Activated CD4-positive, alpha-beta T cell treated with anti-CD3 and anti-CD28 coated beads, Interleukin-2, amount 50 U/mL, for 4 hours (primary cell): Measurements from ENCODE around the gene TRIOBP.

Experiments used
- DNase-seq, 2 experiments: peaks; one replicate each; pipeline ENCODE4 v3.0.0-alpha.2; 2020

Gene TRIOBP

GRCh38 chr22:37752189-37753087 is 55.6 kb downstream of the TRIOBP start:
- DNase-seq: no peak

DNA sequence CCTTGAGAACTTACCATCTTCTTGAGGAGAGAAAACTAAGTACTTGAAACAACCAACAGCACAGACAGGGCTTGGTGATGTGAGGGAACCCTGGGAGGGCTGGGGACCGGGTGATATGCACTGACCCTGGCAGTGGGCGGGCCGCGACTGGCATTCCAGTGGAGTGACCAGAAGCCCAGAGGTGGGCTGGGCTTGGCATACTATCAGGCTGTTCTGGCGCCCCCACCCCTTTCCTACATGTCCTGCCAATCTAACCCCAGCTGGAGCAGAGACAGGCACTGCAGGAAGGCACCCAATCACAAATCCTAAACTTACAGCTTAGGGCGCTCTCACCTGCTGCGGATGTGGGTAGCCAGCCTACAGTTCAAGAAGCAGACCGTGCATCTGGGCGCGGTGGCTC is 56.9 kb downstream of the TRIOBP start:
- DNase-seq: no peak

- DNase-seq: no peak
Measured at GRCh38 chr22:37757663-37758062, 60.8 kb downstream of the TRIOBP start.

DNA sequence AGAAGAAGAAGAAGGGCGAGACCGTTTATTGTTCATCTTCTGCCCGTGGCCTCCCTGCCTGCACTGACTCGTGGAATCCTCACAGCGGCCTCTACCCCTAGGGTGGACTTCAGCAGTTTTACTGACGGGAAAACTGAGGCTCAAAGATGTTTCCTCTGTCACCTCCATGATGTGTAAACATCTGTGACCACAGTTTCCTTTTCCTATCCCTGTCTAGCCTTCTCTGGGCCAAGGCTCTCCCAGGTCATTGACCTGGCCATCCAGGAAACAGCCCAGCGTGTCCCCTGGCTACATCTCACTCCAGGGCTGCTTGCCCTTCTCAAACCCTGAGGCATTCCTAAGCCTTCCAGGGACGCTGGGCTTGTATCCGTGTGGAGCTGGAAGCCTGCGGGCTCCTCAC is 61.8 kb downstream of the TRIOBP start:
- DNase-seq: no peak

GRCh38 chr22:37759281-37759680 is 62.4 kb downstream of the TRIOBP start:
- DNase-seq: no peak

- no peak for DNase-seq
Measured at GRCh38 chr22:37760152-37760551, 63.3 kb downstream of the TRIOBP start.

GRCh38 chr22:37762389-37762836 is 65.6 kb downstream of the TRIOBP start:
- DNase-seq: no peak

GRCh38 chr22:37763012-37763411 is 66.2 kb downstream of the TRIOBP start:
- DNase-seq: no peak

- DNase-seq: no peak
Measured at GRCh38 chr22:37763652-37764051, 66.8 kb downstream of the TRIOBP start.

DNA sequence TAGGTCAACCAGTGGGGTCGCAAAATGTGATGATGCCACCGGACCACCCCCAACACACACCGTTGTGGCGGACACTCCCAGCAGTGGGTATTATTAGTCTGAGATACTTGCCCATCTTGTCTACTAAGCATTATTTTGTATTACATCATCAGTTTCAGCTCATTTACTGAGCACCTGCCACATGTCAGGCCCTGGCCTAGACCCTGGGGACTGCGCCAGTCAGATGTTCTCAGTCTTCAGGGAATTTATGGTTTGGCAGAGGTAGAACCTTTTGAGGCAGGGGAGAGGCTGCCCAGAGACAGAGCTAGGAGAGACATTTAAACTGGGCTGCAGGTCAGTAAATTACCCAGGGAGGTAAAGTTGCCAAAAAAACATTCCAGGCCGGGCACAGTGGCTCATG is 67.8 kb downstream of the TRIOBP start:
- no peak for DNase-seq

DNA sequence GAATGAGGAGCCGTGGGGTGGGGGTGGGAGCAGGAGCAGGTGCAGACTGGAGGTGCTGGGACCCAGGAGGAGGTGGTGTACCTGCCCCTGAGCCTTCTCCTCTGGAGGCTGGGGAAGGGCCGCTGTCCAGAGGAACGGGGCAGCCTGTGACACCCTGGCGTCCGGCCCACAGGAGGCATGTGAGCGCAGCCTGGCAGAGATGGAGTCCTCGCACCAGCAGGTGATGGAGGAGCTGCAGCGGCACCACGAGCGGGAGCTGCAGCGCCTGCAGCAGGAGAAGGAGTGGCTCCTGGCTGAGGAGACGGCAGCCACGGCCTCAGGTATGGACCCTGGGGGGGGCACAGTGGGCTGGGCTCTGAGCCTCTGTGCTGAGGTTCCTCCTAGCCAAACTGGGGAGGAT is 68.7 kb downstream of the TRIOBP start:
- DNase-seq: no peak

GRCh38 chr22:37765953-37766576 is 69.2 kb downstream of the TRIOBP start:
- no peak for DNase-seq

DNA sequence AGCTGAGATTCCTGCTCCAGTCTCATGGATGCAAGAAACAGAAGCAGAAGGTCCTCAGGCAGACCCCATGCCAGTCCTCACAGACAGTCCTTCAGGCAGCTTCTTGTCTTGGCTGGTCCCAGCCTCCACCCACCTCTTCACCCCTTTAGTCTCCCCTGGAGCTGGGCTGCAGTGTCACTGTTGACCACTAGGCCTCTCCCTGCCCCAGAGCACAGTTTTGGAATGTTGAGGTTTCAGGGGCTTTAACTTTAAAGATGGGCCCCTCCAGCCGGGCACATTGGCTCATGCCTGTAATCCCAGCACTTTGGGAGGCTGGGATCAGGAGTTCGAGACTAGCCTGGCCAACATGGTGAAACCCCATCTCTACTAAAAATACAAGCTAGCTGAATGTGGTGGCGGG is 71.4 kb downstream of the TRIOBP start:
- DNase-seq: no peak

DNA sequence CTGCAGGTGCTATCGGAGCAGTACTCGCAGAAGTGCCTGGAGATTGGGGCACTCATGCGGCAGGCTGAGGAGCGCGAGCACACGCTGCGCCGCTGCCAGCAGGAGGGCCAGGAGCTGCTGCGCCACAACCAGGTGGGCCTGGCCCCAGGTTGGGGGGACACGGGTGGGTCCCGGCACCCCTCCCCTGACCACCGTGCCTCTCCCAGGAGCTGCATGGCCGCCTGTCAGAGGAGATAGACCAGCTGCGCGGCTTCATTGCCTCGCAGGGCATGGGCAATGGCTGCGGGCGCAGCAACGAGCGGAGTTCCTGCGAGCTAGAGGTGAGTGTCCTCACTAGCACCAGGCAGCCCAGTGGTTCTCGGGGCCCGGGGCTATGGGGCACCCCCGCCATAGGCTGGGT is 72.2 kb downstream of the TRIOBP start:
- DNase-seq: no peak

GRCh38 chr22:37771081-37771480 is 74.2 kb downstream of the TRIOBP start:
- DNase-seq: no peak

GRCh38 chr22:37771702-37772427 is 75.0 kb downstream of the TRIOBP start:
- DNase-seq: no peak

- no peak for DNase-seq
Measured at GRCh38 chr22:37774728-37775127, 77.9 kb downstream of the TRIOBP start.

GRCh38 chr22:37775785-37776638 is 79.2 kb downstream of the TRIOBP start:
- no peak for DNase-seq

- no peak for DNase-seq
Measured at GRCh38 chr22:37776639-37777005, 79.8 kb downstream of the TRIOBP start.

DNA sequence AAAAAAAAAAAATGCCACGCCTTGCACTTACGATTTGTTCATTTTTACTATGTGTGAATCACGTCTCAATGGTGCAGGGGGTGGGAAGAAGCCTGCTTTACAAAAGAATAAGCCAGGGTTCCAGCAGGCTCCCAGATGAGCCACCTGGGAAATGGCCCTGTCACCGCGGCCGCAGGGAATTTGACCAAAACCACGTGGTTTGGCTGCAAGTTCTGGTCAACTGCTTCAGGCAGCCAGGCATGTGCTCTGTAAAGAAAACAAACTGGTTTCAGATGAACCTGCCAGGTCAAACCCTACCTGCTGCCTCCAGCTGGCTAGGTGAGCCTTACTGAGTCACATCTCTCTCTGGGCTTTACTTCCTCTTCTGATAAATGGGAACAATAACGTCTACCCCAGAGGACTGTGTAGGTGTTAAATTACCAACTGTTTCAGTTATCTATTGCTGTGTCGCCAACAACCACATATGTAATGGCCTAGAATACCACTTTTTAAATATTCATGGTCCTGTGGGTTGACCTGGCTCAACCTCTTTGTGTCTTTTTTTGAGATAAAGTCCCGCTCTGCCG is 80.4 kb downstream of the TRIOBP start:
- DNase-seq: no peak

DNA sequence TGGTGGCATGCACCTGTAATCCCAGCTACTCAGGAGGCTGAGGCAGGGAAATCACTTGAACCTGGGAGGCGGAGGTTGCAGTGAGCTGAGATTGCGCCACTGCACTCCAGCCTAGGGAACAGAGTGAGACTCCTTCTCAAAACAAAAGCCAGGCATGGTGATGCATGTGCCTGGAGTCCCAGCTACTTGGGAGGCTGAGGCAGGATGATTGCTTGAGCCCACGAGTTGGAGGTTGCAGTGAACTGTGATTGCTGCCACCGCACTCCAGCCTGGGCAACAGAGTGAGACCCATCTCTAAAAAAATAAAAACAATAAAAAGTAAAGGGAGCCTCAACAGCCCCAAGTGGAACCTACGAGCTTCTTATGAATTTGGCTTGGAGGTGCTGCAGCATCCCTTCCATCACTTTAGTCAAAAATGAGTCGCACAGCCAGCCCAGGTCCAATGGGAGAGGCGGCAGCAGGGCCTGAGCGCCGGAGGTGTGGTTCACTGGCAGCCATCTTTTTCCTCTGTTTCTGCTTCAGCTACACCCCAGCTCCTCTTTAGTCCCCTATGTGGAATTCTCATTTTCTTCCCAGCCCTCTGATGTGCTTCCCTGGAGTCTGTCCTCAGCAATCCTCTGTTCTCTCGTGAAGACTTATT is 81.6 kb downstream of the TRIOBP start:
- DNase-seq: no peak
